Activated T-cell treated with anti-CD3 and anti-CD28 coated beads for 1 hour (primary cell): ENCODE measurements around the gene ITIH1.

Experiments used
- DNase-seq: peaks from one replicate; pipeline ENCODE4 v3.0.0-alpha.2; 2020; ENCODE audit warnings: low read depth

The ITIH1 gene

DNA sequence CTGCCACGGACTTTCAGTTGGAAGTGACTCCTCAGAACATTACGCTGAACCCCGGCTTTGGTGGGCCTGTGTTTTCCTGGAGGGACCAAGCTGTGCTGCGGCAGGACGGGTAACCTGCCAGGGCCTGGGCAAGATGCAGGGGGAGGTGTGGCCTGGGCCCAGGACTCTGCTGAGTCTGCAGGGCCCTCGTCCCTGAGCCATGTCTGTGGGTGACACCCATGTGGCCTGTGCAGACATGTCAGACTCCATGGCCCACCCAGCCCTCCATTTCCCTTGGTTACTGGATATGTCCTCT is 12.3 kb downstream of the ITIH1 start:
- no peak for DNase-seq

DNA sequence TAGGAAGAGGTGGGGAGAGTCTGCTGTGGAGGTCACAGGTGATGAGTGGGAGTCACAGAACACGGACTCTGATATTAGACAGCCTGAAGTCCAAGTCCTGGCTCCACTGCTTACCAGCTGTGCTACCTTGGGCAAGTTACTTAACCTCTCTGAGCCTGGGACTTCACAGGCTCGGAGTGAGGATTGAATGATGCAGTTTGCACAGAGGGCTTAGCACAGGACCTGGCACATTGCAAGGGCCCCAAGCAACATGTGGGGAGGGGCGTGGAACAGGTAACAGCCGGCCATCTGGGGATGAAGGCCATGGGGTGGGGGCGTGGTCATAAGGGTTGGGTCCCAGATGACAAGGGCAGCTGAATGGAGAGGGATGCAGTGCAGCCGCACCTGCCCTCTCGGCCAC is 12.9 kb downstream of the ITIH1 start:
- no peak for DNase-seq

DNA sequence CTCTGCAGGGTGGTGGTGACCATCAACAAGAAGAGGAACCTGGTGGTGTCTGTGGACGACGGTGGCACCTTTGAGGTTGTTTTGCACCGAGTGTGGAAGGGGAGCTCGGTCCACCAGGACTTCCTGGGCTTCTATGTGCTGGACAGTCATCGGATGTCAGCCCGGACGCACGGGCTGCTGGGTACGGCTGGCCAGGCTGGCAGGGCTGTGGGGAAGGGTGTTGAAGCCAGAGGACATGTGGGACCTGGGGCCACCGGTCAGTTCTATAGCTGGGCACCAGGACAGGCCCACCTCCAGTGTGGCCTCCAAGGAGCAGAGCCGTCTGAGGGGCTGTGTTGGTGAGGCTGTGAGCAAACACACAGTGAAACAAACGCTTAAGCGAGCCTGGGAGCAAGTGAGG is 13.3 kb downstream of the ITIH1 start:
- DNase-seq, result no peak

DNA sequence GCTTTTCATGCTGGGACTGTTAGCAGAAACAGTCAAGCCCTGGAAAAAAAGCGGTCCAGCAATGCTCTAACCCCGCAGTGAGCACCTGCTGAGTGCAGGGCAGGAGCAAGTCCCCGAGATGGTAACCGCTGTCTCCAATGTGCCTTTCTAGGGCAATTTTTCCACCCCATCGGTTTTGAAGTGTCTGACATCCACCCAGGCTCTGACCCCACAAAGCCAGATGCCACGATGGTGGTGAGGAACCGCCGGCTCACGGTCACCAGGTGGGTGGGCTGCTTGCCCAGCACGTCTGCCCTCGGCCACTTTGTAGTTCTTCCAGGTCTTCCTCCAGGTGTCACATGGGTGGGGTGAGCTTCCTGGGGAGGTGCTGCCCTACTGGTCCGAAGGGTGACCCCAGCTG is 14.0 kb downstream of the ITIH1 start:
- no peak for DNase-seq

DNA sequence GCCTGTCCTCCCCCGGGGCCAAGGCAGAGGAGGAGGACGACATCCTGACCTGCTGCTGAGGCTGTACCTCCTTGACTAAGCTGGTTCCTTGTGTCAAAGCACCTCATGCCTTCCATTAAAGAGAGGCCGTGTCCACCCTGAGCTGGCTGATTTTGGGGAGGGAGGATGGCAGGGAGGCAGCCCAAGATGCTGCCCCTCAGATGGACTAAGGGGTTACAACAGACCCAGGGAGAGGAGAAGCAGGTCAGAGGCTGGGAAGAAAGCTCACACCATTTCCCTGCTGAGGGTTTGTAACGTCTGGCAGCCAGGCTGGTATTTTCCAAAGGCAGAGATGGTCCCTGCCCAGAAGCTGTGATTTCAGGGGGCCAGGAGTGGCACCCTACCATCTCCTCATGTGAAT is 14.5 kb downstream of the ITIH1 start:
- DNase-seq, result no peak

DNA sequence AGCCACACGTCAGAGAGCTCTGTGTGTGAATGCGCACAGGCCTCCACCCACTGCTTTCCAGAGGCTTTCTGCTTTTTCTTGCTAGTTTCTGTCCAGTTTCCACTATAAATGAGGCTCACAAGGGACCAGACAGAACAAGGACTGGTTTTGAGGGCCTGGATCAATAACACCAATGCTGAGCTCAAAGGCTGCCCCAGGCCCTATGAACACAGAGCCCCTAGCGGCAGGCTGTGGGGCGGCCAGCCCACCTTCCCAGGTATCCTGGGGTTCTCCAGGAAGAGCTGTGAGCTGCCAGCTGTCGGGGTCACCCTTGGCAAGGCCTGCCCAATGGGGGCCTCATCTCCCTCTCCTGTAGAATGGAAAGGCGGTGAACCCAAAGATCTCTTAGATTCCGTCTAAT is 15.0 kb downstream of the ITIH1 start:
- no peak for DNase-seq

DNA sequence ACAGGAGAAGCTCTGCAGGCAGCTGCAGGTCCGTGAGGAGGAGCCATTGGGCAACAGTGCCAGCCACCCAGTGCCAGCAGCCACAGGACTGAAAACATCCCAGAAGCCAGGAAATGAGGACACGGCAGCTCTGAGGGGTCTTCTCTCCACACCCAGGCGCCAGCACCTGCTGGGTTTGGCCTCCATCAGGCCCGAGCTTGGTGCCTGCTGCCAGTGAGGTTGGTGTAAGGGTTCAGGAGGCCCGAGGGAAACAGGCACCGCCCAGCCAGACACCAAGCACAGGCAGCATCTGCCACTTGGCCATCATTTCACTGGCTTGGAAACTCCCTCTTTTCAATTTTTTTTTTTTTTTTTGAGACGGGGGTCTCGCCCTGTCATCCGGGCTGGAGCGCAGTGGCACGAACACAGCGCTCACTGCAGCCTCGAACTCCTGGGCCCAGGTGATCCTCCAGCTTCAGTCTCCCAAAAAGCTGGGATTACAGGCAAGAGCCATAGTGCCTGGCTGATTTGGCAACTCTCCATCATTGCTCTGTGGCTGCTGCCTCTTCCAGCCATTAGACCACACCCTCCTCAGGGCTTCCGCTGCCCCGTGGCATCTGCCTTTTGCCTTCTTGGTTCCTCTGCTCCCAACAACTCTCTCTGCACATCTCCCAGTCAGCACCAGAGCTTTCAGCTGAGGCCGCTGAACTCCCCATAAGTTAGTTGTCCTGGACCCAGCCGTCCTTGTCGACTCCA is 15.7 kb downstream of the ITIH1 start:
- DNase-seq, result no peak

DNA sequence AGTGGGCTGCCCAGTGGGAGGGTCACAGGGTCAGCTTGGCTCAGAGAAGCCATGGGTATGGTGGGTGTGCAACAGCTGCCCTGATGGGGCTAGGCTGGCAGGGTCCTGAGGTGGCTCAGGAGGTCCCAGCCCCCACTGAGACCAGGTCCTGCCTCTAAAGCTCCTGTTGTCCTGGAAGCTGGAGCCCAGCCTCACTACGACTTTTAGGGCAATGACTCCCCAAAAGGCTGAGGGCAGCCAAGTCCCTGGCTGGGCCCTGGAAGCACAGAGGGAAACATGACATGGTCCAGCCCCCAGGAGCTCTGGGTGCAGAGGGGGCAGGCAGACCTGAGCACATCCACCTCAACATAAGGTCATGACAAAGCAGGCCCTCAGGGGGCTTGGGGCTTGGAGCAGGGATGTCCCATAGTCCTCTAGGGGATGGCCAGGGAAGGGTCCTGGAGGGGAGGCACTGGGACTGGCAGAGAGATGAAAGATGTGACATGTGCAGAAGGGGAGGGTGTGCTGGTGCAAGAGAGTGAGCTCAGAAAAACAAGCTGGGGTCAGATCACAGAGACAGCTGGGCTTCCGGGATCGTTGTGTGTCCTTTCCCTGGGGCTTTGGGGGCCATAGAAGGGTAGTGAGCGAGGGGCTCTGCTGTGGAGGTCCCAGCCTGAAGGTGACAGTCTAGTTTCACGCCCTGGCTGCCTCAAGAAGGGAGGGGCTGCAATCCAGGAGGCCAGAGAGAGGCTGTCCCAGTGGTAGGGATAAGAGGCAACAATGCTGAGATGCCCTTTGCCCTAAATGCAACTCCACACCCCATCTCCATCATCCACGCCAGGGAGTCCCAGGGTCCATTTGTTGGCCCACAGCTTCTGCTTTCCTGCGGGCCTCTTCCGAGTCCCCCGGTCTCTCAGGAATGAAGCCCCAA is 16.6 kb downstream of the ITIH1 start:
- DNase-seq, result no peak

DNA sequence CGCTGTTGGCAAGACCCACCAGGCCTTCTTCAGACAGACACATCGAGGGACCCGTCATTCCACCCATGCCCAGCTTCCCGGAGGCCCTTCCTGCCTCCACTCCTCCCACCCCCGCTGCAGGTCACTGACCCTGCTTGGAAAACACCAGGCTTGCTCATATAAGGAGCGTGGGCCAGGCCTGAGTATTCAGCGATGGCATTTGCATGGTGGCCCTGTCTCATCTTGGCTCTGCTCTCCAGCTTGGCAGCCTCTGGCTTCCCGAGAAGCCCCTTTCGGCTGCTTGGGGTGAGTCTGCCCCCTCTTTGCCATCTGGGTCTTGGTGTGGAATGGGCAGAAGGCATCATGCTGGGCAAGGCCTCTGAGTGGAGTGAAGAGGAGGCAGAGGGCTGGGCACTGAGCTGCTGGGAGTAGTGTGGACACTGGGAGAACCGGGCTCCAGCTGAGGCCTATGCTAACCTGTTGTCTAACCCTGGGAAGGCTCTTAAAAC is 17.3 kb downstream of the ITIH1 start, which contains the start of gene ITIH3:
TSS of gene ITIH3 (plus strand) at position 185 of the 488 bp plus-strand sequence. CDS start at position 193, 8 bp downstream.
- no peak for DNase-seq

DNA sequence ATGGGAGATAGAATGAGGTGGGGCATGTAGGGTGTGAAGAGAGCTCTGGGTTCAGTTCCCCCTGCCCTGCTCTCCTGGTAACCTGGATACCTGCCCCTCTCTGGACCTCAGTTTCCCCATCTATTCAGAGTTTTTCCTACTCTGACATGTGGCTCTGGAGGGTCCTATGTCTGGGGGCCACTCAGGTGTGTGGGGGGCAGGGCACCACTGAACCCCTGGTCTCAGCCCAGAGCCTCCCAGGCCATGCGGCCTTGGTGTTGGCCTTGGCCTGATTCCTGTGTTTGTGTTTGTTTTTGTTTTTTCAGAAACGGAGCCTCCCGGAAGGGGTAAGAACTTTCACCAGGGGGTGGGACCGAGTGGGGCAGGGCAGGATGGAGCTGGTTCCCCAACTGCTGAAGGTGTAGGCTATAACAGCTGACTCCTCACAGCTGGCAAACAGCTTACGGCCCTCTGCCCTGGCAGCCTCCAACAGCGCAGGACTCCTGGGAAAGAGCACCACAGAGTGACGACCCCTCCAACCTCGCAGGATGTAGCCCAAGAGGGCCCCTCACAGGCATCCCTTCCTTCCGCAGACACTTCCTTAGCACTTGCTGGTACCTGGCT is 18.0 kb downstream of the ITIH1 start:
- DNase-seq, result no peak

DNA sequence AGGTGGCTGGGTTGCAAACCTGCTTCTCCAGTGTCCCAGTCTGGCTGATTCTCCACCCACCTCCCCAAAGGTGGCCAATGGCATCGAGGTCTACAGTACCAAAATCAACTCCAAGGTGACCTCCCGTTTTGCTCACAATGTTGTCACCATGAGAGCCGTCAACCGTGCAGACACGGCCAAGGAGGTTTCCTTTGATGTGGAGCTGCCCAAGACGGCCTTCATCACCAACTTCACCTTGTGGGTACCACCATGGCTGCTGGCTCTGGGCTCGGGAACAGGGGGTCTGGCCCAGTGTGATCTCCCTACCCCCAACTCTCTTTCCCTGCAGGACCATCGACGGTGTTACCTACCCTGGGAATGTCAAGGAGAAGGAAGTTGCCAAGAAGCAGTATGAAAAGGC is 19.0 kb downstream of the ITIH1 start:
- no peak for DNase-seq

DNA sequence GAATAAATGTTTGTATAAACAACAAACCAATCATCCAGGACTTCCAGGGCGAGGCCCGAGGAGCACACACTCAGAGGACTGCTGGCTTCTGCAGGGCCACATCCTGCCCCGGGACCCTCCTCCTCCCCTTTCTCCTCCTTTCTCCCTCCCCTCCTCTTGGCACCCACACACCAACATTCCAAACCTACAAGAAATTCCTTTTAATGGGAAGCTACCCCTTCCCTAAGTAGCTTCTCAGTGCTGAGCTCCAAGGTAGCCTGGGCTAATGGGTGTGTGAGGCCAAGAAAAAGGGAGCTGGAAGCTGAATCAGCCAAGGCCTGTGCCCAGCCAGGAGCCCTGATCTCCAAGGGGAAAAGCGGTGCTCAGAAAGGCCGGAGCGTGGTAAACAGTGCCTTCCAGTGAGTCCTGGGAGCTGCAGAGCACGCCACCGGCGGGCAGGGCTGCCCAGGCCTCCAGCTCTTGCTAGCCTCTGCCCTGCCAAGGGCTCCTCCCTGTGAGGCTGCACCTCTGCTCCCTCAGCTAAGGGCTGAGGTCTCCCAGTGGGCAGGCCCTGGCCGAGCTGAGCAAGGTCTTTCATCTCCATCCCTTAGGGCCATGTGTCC is 21.1 kb downstream of the ITIH1 start:
- no peak for DNase-seq

DNA sequence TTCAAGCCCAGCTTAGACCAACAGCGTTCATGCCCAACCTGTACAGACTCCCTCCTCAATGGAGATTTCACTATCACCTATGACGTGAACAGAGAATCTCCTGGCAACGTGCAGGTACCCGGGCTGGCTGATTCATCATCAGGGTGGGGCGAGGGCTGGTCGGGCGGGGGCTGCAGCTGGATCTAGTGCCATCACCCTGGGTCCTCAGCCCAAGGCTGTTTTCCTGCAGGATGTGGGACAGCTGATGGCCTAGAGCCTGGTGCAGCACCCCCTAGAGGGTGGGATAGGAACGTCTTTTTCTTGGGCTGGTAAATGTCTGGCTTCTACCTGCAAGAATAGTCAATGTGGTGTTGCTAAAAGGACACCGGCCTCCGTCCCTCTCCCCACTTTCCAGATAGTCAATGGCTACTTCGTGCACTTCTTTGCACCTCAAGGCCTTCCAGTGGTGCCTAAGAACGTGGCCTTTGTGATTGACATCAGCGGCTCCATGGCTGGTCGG is 21.6 kb downstream of the ITIH1 start:
- DNase-seq, result no peak

DNA sequence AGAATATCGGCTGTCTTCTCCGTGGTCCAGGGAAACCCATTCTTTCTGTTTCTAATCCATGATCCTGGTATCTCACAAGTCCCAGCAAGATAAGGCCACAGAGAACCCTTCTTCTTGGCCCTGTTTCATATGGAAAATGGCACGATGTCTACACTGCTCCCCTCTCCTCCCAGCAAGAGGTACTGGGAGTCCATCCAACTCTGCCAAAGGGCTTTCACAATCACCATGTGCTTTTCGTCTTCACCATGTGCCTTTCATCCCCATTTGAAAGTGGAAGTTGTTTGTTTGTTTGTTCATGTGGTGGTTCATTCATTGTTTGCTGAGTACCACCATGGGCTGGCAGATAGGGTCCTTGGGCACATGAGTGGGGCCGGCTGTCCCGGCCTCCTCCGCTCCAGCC is 22.7 kb downstream of the ITIH1 start:
- no peak for DNase-seq

DNA sequence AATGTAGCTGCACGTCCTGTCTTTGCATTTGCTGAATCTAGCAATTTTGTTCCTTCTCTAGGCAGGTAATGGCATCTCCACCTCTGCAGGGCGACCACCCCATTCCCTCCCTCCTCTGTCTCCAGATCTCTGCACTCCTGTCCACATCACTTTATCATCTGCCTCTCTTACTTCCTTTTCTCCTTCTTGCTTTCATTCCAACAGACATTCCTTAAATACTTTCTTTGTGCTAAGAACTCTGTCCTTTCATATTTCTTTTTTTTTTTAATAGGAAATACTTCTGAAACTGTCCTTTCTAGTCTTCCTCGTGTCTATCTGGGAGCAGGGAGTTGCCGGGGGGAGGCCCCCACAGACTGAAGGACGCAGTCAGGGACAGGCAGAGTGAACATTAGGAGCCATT is 24.4 kb downstream of the ITIH1 start:
- DNase-seq, result no peak

DNA sequence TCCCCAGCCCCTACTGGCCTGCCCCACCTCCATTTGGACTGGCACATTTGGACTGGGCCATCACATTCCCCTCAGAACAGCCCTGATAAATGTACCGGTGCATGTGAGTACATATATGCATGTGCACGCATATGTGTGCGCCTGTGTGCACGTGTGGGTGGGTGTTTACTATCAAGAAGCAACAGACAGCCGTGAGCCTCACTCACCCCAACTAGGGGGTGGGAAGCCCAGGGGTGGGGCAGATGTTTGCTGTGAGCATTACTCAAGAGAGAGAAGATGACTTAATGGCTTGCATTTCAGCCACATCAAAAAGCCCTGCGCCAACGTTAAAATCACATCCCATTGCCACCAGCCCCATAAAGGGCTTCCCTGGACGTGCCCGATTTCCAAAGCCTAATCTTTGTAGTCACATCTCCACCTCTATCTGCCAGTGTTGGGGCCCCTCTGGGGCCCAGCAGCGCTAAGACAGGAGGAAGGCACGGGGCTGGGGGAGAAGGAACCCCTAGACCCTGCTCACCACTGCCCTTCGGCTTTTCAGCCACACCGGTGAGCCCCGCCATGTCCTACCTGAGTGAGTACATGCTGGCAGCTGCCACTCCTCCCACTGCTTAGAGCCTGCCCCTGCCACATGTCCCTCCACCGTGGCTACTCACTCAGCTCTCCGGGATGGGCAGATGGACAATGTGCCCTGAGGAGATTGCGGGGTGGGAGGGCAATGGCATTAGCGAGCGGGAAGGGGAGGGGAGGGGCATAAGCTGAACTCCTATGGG is 28.1 kb downstream of the ITIH1 start:
- no peak for DNase-seq

DNA sequence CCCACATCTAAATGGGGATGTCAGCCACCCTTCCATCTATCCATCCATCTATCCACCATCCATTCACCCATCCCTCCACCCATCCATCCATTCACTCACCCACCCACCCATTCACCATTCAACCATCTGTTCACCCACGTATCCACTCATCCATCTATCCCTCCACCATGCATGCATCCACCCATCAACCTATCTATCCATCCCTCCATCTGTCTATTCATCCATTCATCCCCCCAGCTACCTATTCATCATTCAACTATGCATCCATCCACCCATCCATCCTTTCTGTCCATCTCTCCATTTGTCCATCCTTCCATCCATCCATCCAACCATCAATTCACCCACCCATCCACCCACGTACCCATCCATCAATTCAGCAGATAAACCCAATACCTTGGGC is 31.8 kb downstream of the ITIH1 start:
- no peak for DNase-seq

DNA sequence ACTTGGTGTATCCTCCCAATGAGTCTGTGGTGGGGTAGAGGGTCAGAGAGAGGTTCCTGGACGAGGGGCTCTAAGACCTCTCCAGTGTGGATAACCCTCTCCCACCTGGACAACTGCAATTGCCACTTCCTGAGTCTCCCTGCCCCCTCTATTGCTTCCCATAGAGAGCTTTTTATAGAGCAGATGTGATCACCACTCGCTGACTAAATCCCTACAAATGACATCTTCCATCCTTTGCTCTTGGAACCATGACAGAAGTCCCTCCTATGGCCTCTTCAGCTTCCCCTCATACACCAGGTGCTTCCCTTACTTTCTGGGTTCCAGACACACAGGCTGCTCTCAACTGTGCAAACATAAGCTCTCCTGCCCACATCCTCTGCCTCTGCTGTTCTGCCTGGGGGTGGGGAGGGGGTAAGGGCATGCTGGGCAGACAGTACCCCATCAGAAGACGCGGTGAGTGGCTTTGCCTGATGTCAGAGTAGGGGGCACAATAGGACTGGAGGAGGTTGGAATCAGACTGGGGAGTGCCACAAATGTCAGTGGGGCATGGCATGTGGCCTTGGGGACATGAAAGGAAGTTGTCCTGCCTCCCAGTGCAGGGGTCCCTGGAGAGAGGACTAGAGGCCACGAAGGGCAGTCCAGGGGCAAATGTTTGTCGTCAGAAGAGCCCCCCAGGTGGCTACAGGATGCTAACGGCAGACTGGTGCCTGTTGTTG is 32.4 kb downstream of the ITIH1 start:
- no peak for DNase-seq

DNA sequence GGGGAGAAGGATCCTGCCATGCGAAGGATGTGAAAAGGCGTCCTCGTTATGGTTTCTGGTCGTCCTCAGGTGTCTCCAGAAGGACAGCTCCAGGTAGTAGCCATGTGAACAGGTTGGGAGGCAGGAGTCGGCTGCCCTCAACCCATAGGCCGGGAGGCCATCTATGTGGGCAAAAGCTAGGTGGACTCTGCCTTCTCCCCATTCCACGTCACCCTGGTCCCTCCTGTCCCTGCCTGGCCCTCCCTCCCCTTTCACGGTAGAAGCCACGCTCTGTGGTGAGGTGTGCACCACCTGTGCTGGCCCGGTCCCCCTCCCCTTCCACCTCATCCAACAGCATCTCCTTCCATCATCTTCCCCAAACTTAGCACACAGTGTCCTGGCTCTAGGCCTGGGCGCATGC is 33.5 kb downstream of the ITIH1 start:
- DNase-seq, result no peak

DNA sequence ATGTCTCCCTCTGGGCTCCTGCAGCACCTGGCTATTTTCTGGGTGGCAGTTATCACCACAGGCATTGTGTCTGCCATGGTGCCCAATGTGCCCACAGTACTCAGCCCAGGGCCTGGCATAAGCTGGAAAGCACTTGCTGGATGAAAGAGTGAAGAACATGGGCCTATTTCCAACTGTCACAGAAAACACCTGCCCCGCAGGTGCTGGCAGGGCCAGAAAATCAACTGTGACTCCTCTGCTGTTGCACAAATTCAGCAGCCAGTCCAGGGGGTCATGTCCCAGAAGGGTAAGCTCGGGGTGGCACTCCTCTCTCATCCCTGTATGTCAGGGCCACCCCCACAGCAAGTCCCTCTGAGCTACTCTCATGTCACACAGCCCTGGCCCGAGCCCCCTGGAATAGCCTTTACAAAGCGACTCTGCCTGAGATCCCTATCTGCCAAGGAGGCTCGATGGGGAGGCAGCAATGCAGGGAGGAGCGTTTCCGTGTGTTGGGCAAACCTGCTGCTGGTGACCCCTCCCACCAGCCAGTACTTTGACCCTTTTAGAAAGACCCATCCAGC is 34.1 kb downstream of the ITIH1 start:
- DNase-seq, result no peak

DNA sequence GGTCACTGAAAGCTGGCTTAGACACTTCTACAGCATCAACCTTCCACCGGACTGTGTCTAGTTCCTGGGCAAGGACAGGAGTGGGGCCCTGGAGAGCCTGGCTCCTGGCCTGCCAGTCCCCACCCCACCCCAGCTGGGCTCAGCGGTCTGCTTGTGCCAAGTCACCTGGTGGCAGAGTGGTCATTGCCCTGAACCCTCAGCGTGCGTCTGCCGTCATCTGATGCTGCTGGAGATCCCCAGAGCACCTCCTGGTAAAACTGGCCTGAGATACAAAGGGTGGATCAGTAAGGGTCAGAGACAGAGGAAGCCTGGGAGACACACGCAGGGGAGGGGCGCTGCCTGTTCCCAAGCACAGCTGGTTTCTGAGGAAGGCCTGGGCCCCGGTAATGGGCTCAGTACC is 36.4 kb downstream of the ITIH1 start:
- DNase-seq, result no peak
